IMR-90 (cell line): ENCODE measurements around the gene NEMP1.

ENCODE experiments used
- CTCF ChIP-seq: conservative IDR thresholded peaks from 2 replicates; pipeline ENCODE4 v1.5.1; 2012; ENCODE audit warnings: mild to moderate bottlenecking, low read depth, low read length, improper control_type of control experiment
- MAZ ChIP-seq: IDR thresholded peaks from 2 replicates; pipeline ENCODE4 v1.6.1; 2012; ENCODE audit warnings: low read depth, mild to moderate bottlenecking, low read length, improper control_type of control experiment, moderate library complexity, borderline replicate concordance
- POLR2A ChIP-seq: IDR thresholded peaks from 2 replicates; pipeline ENCODE4 v1.6.1; 2012; ENCODE audit warnings: mild to moderate bottlenecking, low read depth, low read length
- RCOR1 ChIP-seq: IDR thresholded peaks from 2 replicates; pipeline ENCODE4 v1.6.1; 2012; ENCODE audit warnings: mild to moderate bottlenecking, low read length, improper control_type of control experiment; ENCODE audit not compliant: insufficient replicate concordance

- TF ChIP-seq CTCF (no peak), MAZ (no peak), RCOR1 (no peak), POLR2A (no peak)
Observed at GRCh38 chr12:57116580-57117281, 38.1 kb upstream of the NEMP1 start.
